B cell (primary cell): Measurements from ENCODE around the gene SLC15A4. TPM values are rescaled to one million over a fixed set of nuclear protein-coding genes. Genes with fewer than 3 reads are reported as not detected.

Source experiments
- ATAC-seq: fragments of 200-7000 bp; cut with Tn5 transposase; one replicate; pipeline ENCODE4 v1.10.0; 2021; ENCODE audit warnings: low read depth, mild to moderate bottlenecking, moderate number of reproducible peaks, moderate library complexity
- CTCF ChIA-PET: fragments of 350-600 bp; sonication (Branson Sonifier 250); formaldehyde crosslinking; loops from one replicate; lab custom pipeline; 2021; ENCODE audit warnings: antibody characterized with exemption, inconsistent platforms; lab: Charles Lee
- POLR2A ChIA-PET: fragments of 350-600 bp; sonication (Branson Sonifier 250); formaldehyde crosslinking; loops from one replicate; lab custom pipeline; 2021; ENCODE audit warnings: antibody characterized with exemption; lab: Charles Lee
- DNase-seq: peaks from one replicate; pipeline ENCODE4 v3.0.0; 2013
- H2AFZ ChIP-seq: 2 replicates; pipeline ENCODE4 v1.6.1; 2012; ENCODE audit warnings: mild to moderate bottlenecking, low read depth, low read length; ENCODE audit not compliant: insufficient read depth, poor library complexity, severe bottlenecking
- H3K27ac ChIP-seq, 2 donors: 1 replicate in 1 of 2; 2 replicates in 1 of 2; pipeline ENCODE4 v1.5.1; 2012 to 2013; ENCODE audit warnings: low read length in 2 of 2, mild to moderate bottlenecking in 2 of 2, moderate library complexity in 1 of 2
- H3K27me3 ChIP-seq, 4 experiments: fragments of 200-600 bp in 1 of 4; sonication (generic) in 1 of 4; replicated peaks in 1 of 4; 1 replicate in 2 of 4; 2 replicates in 2 of 4; pipeline versions ENCODE4 v1.6.1 to v1.7.0; 2013 to 2016; ENCODE audit warnings: low read length in 3 of 4, mild to moderate bottlenecking in 2 of 4, mixed read lengths in 1 of 4, moderate library complexity in 1 of 4; ENCODE audit not compliant: insufficient read depth in 4 of 4, control insufficient read depth in 3 of 4; ENCODE audit errors: control extremely low read depth in 1 of 4
- H3K36me3 ChIP-seq, 2 experiments: replicated peaks in 1 of 2; 1 replicate in 1 of 2; 2 replicates in 1 of 2; pipeline versions ENCODE4 v1.6.1 to v1.7.1; 2013; ENCODE audit warnings: low read length in 1 of 2; ENCODE audit not compliant: insufficient read depth in 2 of 2, control insufficient read depth in 1 of 2; ENCODE audit errors: control extremely low read depth in 1 of 2, extremely low read depth in 1 of 2
- H3K4me1 ChIP-seq, 2 donors: fragments of 200-600 bp in 1 of 2; sonication (generic) in 1 of 2; 1 replicate in 1 of 2; 2 replicates in 1 of 2; pipeline versions ENCODE4 v1.5.1 to v1.6.1; 2013 to 2017; ENCODE audit warnings: low read length in 2 of 2; ENCODE audit not compliant: control insufficient read depth in 2 of 2, insufficient read depth in 2 of 2
- H3K4me2 ChIP-seq: replicated peaks from 2 replicates; pipeline ENCODE3; 2012; ENCODE audit warnings: mild to moderate bottlenecking, low read depth, low read length; ENCODE audit not compliant: poor library complexity, severe bottlenecking
- H3K4me3 ChIP-seq, 5 experiments: fragments of 200-600 bp in 1 of 5; sonication (generic) in 1 of 5; 1 replicate in 3 of 5; 2 replicates in 2 of 5; pipeline versions ENCODE4 v1.5.1 to v1.7.0; 2011 to 2016; ENCODE audit warnings: low read length in 4 of 5, mild to moderate bottlenecking in 4 of 5, low read depth in 2 of 5, control low read depth in 1 of 5, moderate library complexity in 1 of 5; ENCODE audit not compliant: insufficient read depth in 1 of 5; ENCODE audit errors: control extremely low read depth in 1 of 5, extremely low read depth in 1 of 5
- H3K79me2 ChIP-seq: fragments of 200-600 bp; sonication (generic); one replicate; pipeline ENCODE4 v1.6.0; 2016; ENCODE audit warnings: low read length; ENCODE audit not compliant: control insufficient read depth, insufficient read depth
- H3K9ac ChIP-seq: fragments of 200-600 bp; sonication (generic); 2 replicates; pipeline ENCODE4 v1.6.1; 2017; ENCODE audit warnings: mild to moderate bottlenecking, low read length, moderate library complexity
- H3K9me3 ChIP-seq, 3 donors: one replicate each; pipeline versions ENCODE4 v1.6.1 to v1.7.1; 2013; ENCODE audit warnings: low read length in 2 of 3; ENCODE audit not compliant: control insufficient read depth in 2 of 3, insufficient read depth in 1 of 3; ENCODE audit errors: control extremely low read depth in 1 of 3
- H4K20me1 ChIP-seq: 2 replicates; pipeline ENCODE4 v1.6.0; 2012; ENCODE audit warnings: mild to moderate bottlenecking, low read length; ENCODE audit not compliant: insufficient read depth, control insufficient read depth, poor library complexity, severe bottlenecking
- H3K27ac Mint-ChIP-seq: one replicate; pipeline ENCODE4 v1.8.0; 2021; ENCODE audit warnings: mixed read lengths
- H3K27me3 Mint-ChIP-seq: one replicate; pipeline ENCODE4 v1.8.0; 2021; ENCODE audit warnings: mixed read lengths
- H3K4me1 Mint-ChIP-seq: one replicate; pipeline ENCODE4 v1.8.0; 2021; ENCODE audit warnings: mixed read lengths
- H3K4me3 Mint-ChIP-seq: one replicate; pipeline ENCODE4 v1.8.0; 2021; ENCODE audit warnings: mixed read lengths
- H3K9me3 Mint-ChIP-seq: one replicate; pipeline ENCODE4 v1.8.0; 2022; ENCODE audit warnings: mixed read lengths; ENCODE audit not compliant: insufficient read depth
- EZH2 ChIP-seq: IDR thresholded peaks from 2 replicates; pipeline ENCODE4 v1.6.1; 2012; ENCODE audit warnings: borderline replicate concordance, low read depth, mild to moderate bottlenecking, moderate library complexity, low read length; ENCODE audit not compliant: insufficient read depth, poor library complexity, severe bottlenecking
- WGBS: methylation state at CpG from one replicate; pipeline ENCODE4 v1.1.5; 2013; ENCODE audit warnings: missing lambda C conversion rate; ENCODE audit not compliant: insufficient coverage; 5-methylcytosine and 5-hydroxymethylcytosine counted together
- intact Hi-C: fragments of 100-400 bp; cut with micrococcal nuclease; formaldehyde crosslinking; loops from one replicate; pipeline ENCODE4 v1.10.0; 2022
- polyA plus RNA-seq: library from polyadenylated mRNA; depleted of rRNA; stranded (reverse); fragments of >200 nt; gene quantifications from 2 replicates; pipeline ENCODE4 v1.2.3, GENCODE V29; 2012
- total RNA-seq, 2 donors: library from RNA; stranded (reverse); fragments of 120-200 nt in 1 of 2; gene quantifications; 1 replicate in 1 of 2; 2 replicates in 1 of 2; pipeline versions ENCODE4 v1.2.3 to v1.2.4, GENCODE V29; 2013 to 2022
- TF ChIP-seq, protein P1 (sequence below): fragments of 200-600 bp; IDR thresholded peaks from one replicate; pipeline ENCODE4 v1.8.0; 2022; ENCODE audit warnings: antibody characterized with exemption, mild to moderate bottlenecking

SLC15A4 gene
- total and polyA plus RNA-seq, 2 donors (not counting 1 experiment from before 2014, with no cell fraction given), result 48.9 to 67.2 TPM

DNA sequence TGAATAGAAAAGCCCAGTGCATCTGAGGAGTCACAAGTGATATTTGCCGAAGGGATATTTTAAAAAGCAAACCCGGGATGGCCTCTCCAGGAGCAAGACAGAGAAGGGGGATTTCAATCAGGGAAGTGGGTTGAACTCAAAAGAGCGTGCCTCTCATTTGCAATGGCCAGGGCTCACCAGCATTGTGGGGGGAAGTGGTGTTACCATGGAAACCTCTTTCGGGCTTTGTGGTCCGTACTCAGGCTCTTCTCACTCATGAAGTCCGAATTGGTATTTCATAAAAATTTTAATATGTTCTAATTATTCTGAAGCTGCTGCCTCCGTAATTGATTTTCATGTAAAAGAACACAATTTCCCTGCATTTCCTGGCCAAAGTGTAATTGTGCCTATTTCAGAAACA, 79.8 kb downstream of the SLC15A4 start:
- Histone ChIP-seq H3K27ac (no peak overlapping the region), H3K27me3 (peaks cover 0 to 4% (median under 1%) of the 10 kb centered on the region in 4 experiments), H3K4me3 (no peak overlapping the region), H3K79me2 (no peaks in the 10 kb centered on the region), H3K9ac (no peak overlapping the region), H3K36me3 (no peaks in the 10 kb centered on the region), H2AFZ (no peak overlapping the region), H3K9me3 (peaks cover 0 to 9% (median 2%) of the 10 kb centered on the region in 3 donors), H3K4me2 (no peak overlapping the region), H4K20me1 (no peaks in the 10 kb centered on the region), H3K4me1 (no peaks in the 10 kb centered on the region)
- peaks cover 4% of the 10 kb centered on the region for H3K9me3 Mint-ChIP-seq
- no peak for ATAC-seq
- POLR2A ChIA-PET, result no interaction called here
- no peak overlapping the region for H3K27ac Mint-ChIP-seq
- H3K4me3 Mint-ChIP-seq, result no peak overlapping the region
- no peak for TF ChIP-seq EZH2
- TF ChIP-seq, protein P1, sequence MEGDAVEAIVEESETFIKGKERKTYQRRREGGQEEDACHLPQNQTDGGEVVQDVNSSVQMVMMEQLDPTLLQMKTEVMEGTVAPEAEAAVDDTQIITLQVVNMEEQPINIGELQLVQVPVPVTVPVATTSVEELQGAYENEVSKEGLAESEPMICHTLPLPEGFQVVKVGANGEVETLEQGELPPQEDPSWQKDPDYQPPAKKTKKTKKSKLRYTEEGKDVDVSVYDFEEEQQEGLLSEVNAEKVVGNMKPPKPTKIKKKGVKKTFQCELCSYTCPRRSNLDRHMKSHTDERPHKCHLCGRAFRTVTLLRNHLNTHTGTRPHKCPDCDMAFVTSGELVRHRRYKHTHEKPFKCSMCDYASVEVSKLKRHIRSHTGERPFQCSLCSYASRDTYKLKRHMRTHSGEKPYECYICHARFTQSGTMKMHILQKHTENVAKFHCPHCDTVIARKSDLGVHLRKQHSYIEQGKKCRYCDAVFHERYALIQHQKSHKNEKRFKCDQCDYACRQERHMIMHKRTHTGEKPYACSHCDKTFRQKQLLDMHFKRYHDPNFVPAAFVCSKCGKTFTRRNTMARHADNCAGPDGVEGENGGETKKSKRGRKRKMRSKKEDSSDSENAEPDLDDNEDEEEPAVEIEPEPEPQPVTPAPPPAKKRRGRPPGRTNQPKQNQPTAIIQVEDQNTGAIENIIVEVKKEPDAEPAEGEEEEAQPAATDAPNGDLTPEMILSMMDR, result no peak
- intact Hi-C loops, result no loop called here
- H3K27me3 Mint-ChIP-seq, result peaks cover 34% of the 10 kb centered on the region
- 74% methylated on average over 3 of the region's 7 CpGs for WGBS
- CTCF ChIA-PET, result no interaction called here
- no peaks in the 10 kb centered on the region for H3K4me1 Mint-ChIP-seq
- DNase-seq, result no peak

Other genes with a start within 250 kb of the SLC15A4 start
- 0.22 TPM in 1 of 2 replicates, not detected in the other for gene GLT1D1, start 29.5 kb upstream of the SLC15A4 start, total RNA-seq
- gene GLT1D1, start 29.5 kb upstream of the SLC15A4 start, polyA plus RNA-seq, result 0.20 and 0.49 TPM in 2 replicates